Measurements from ENCODE around the gene SMPDL3B.

Gene SMPDL3B

DNA sequence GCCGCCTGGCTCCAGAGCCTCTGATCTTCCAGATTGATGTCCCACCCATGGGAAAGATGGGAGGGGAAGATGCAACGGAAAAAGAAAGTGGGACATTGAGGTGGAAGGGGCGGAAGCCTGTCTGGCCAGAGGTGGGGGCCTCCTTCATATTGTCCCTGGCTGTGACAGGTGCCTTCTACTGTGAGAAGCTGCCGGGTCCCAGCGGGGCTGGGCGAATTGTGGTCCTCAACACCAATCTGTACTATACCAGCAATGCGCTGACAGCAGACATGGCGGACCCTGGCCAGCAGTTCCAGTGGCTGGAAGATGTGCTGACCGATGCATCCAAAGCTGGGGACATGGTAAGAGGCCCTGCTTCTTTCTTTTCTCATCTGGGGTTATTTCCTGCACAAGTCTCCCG, 19.4 kb downstream of the SMPDL3B start:
- Histone ChIP-seq H3K36me3 (ENCODE audit: insufficient read depth, insufficient read length, low read length) (no peaks in the 10 kb centered on the region), H3K9ac (ENCODE audit: insufficient read length, low read depth) (no peak overlapping the region), H3K4me1 (ENCODE audit: insufficient read depth, insufficient read length) (peaks cover 12% of the 10 kb centered on the region), H3K4me3 (ENCODE audit: insufficient read length, low read depth) (no peak overlapping the region), H3K27me3 (ENCODE audit: insufficient read depth, insufficient read length) (no peaks in the 10 kb centered on the region), H3K9me3 (ENCODE audit: insufficient read depth, low read length) (no peaks in the 10 kb centered on the region)
- TF ChIP-seq YY1 (IDR thresholded peaks at IDR 0.05; ENCODE audit: insufficient read depth, insufficient read length) (no peak), ZNF274 (IDR thresholded peaks at IDR 0.05; ENCODE audit: low read depth, low read length) (no peak), SUZ12 (IDR thresholded peaks at IDR 0.05; ENCODE audit: extremely low read depth, insufficient read depth, insufficient read length) (no peak)
- no peak for DNase-seq (ENCODE audit: low read depth, low spot score)

DNA sequence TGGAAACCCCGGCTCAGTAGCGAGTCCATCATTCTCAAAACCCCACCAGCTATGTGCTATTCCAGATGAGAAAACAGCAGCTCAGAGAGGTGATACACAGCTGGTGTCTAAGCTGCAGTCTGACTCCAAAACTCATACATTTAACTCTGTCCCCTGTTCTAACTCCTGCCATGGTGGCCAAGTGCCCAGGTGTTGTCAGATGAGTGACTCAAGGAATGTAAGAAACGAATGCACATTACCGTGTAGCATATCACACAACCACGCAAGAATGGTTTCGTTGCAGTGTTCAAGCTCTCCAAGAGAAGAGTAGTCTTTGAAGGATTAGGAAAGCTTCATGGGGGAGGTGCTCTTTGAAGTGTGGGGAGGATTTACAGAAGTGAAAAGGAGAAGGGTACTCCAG, 20.3 kb downstream of the SMPDL3B start:
- no peak for TF ChIP-seq YY1 (IDR thresholded peaks at IDR 0.05; ENCODE audit: insufficient read depth, insufficient read length)
- TF ChIP-seq ZNF274 (IDR thresholded peaks at IDR 0.05; ENCODE audit: low read depth, low read length), result no peak
- TF ChIP-seq SUZ12 (IDR thresholded peaks at IDR 0.05; ENCODE audit: extremely low read depth, insufficient read depth, insufficient read length), result no peak
- Histone ChIP-seq H3K4me1 (ENCODE audit: insufficient read depth, insufficient read length) (peaks cover 10% of the 10 kb centered on the region), H3K4me3 (ENCODE audit: insufficient read length, low read depth) (no peak overlapping the region), H3K9me3 (ENCODE audit: insufficient read depth, low read length) (no peaks in the 10 kb centered on the region), H3K36me3 (ENCODE audit: insufficient read depth, insufficient read length, low read length) (no peaks in the 10 kb centered on the region), H3K27me3 (ENCODE audit: insufficient read depth, insufficient read length) (no peaks in the 10 kb centered on the region), H3K9ac (ENCODE audit: insufficient read length, low read depth) (no peak overlapping the region)
- DNase-seq (ENCODE audit: low read depth, low spot score), result no peak

DNA sequence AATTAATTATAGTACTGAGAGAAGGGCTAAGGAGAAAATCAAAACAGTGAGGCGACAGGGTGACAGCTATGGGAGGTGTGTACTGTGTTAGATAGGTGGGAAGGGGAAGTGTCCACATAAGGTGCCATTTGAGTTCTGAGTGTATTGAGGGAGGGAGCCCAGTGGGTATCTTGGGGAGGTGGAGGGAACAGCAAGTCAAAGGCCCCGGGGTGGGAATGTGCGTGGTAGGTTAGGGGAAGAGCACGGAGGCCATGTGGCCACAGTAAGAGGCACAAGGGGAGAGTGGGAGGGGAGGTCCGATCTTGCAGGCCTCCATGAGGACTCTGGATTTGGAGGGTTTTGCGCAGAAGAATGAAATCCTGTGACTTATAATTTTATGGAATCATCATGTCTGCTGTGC, 22.0 kb downstream of the SMPDL3B start:
- TF ChIP-seq YY1 (IDR thresholded peaks at IDR 0.05; ENCODE audit: insufficient read depth, insufficient read length) (no peak), ZNF274 (IDR thresholded peaks at IDR 0.05; ENCODE audit: low read depth, low read length) (no peak), SUZ12 (IDR thresholded peaks at IDR 0.05; ENCODE audit: extremely low read depth, insufficient read depth, insufficient read length) (no peak)
- H3K4me1 ChIP-seq (ENCODE audit: insufficient read depth, insufficient read length), result peaks cover 12% of the 10 kb centered on the region
- H3K36me3 ChIP-seq (ENCODE audit: insufficient read depth, insufficient read length, low read length), result no peaks in the 10 kb centered on the region
- DNase-seq (ENCODE audit: low read depth, low spot score), result no peak
- no peaks in the 10 kb centered on the region for H3K27me3 ChIP-seq (ENCODE audit: insufficient read depth, insufficient read length)
- no peaks in the 10 kb centered on the region for H3K9me3 ChIP-seq (ENCODE audit: insufficient read depth, low read length)
- H3K9ac ChIP-seq (ENCODE audit: insufficient read length, low read depth), result no peak overlapping the region
- H3K4me3 ChIP-seq (ENCODE audit: insufficient read length, low read depth), result no peak overlapping the region

DNA sequence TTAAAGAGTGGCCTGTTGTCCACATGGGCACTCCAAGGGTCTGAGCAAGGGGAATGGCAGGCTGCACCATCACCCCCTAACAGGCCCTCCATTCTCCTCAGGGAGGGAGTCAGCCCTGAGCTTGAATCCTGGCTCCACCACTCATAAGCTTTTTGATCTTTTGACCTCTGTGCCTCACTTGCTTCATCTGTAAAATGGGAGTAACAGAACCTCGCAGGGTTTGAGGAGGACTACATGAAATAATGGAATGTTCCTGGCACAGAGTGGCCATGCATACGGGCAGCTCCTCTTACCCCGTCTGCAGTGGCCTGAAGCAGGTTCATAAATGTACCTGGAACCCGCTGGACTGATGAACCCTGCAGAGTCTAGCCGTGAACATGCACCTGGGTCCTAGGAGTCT, 22.9 kb downstream of the SMPDL3B start:
- H3K27me3 ChIP-seq (ENCODE audit: insufficient read depth, insufficient read length), result no peaks in the 10 kb centered on the region
- no peak for DNase-seq (ENCODE audit: low read depth, low spot score)
- H3K36me3 ChIP-seq (ENCODE audit: insufficient read depth, insufficient read length, low read length), result no peaks in the 10 kb centered on the region
- H3K4me1 ChIP-seq (ENCODE audit: insufficient read depth, insufficient read length), result peaks cover 12% of the 10 kb centered on the region
- no peak overlapping the region for H3K4me3 ChIP-seq (ENCODE audit: insufficient read length, low read depth)
- TF ChIP-seq ZNF274 (IDR thresholded peaks at IDR 0.05; ENCODE audit: low read depth, low read length) (0 out of 2 replicates have a peak, but pooled peaks have one; percentile 10), YY1 (IDR thresholded peaks at IDR 0.05; ENCODE audit: insufficient read depth, insufficient read length) (no peak), SUZ12 (IDR thresholded peaks at IDR 0.05; ENCODE audit: extremely low read depth, insufficient read depth, insufficient read length) (no peak)
- H3K9me3 ChIP-seq (ENCODE audit: insufficient read depth, low read length), result no peaks in the 10 kb centered on the region
- H3K9ac ChIP-seq (ENCODE audit: insufficient read length, low read depth), result no peak overlapping the region

DNA sequence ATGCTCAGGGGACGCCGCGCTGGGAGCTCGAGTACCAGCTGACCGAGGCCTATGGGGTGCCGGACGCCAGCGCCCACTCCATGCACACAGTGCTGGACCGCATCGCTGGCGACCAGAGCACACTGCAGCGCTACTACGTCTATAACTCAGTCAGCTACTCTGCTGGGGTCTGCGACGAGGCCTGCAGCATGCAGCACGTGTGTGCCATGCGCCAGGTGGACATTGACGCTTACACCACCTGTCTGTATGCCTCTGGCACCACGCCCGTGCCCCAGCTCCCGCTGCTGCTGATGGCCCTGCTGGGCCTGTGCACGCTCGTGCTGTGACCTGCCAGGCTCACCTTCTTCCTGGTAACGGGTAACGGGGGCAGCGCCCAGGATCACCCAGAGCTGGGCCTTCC, 23.7 kb downstream of the SMPDL3B start:
- TF ChIP-seq SUZ12 (IDR thresholded peaks at IDR 0.05; ENCODE audit: extremely low read depth, insufficient read depth, insufficient read length) (no peak), ZNF274 (IDR thresholded peaks at IDR 0.05; ENCODE audit: low read depth, low read length) (no peak), YY1 (IDR thresholded peaks at IDR 0.05; ENCODE audit: insufficient read depth, insufficient read length) (no peak)
- DNase-seq (ENCODE audit: low read depth, low spot score), result no peak
- Histone ChIP-seq H3K4me1 (ENCODE audit: insufficient read depth, insufficient read length) (peaks cover 12% of the 10 kb centered on the region), H3K9ac (ENCODE audit: insufficient read length, low read depth) (peak overlapping the region; percentile 57), H3K9me3 (ENCODE audit: insufficient read depth, low read length) (no peaks in the 10 kb centered on the region), H3K4me3 (ENCODE audit: insufficient read length, low read depth) (no peak overlapping the region), H3K27me3 (ENCODE audit: insufficient read depth, insufficient read length) (no peaks in the 10 kb centered on the region), H3K36me3 (ENCODE audit: insufficient read depth, insufficient read length, low read length) (peaks cover 4% of the 10 kb centered on the region)

DNA sequence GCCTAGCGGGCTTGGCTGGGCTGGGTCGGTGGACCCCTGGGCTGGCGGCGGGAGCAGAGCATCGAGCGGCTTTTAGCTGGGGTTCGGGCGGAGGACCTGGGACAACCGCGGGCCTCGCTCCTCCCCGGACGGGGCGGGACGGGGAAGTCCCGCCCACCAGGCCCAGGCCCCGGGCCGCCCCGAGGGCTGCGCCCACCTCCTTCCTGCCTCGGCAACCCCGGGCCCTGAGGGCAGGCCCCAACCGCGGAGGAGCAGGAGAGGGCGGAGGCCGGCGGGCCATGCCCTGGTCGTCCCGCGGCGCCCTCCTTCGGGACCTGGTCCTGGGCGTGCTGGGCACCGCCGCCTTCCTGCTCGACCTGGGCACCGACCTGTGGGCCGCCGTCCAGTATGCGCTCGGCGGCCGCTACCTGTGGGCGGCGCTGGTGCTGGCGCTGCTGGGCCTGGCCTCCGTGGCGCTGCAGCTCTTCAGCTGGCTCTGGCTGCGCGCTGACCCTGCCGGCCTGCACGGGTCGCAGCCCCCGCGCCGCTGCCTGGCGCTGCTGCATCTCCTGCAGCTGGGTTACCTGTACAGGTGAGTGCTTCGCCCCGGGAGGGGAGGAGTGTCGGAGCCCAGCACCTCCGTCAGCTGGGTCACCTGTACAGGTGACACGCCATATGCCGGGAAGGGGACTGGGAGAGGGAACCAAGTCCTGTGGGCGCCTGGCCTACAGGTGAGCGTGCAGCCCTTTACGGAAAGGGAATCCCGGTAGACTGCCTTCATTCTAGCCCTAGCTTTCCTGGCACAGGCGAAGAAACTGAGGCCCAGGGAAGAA, 25.2 kb downstream of the SMPDL3B start, which contains the start of gene XKR8:
TSS of gene XKR8 (plus strand) at position 182 of the 812 bp plus-strand sequence. CDS start at position 279, 97 bp downstream.
- TF ChIP-seq ZNF274 (IDR thresholded peaks at IDR 0.05; ENCODE audit: low read depth, low read length) (no peak), YY1 (IDR thresholded peaks at IDR 0.05; ENCODE audit: insufficient read depth, insufficient read length) (no peak), SUZ12 (IDR thresholded peaks at IDR 0.05; ENCODE audit: extremely low read depth, insufficient read depth, insufficient read length) (no peak)
- H3K9me3 ChIP-seq (ENCODE audit: insufficient read depth, low read length), result no peaks in the 10 kb centered on the region
- peak within 1 kb of the TSS; percentile 95 for H3K9ac ChIP-seq (ENCODE audit: insufficient read length, low read depth)
- peaks cover 19% of the 10 kb centered on the region for H3K36me3 ChIP-seq (ENCODE audit: insufficient read depth, insufficient read length, low read length)
- H3K27me3 ChIP-seq (ENCODE audit: insufficient read depth, insufficient read length), result no peaks in the 10 kb centered on the region
- peaks cover 12% of the 10 kb centered on the region for H3K4me1 ChIP-seq (ENCODE audit: insufficient read depth, insufficient read length)
- peak; percentile 91 for DNase-seq (ENCODE audit: low read depth, low spot score)
- H3K4me3 ChIP-seq (ENCODE audit: insufficient read length, low read depth), result peak within 1 kb of the TSS; percentile 52

All from NT2/D1 (cell line).